Activated T-cell treated with anti-CD3 and anti-CD28 coated beads for 24 hours (primary cell): ENCODE results near the gene LGALS3.
"Not testable (repeated sequence)": the region's sequence is repeated elsewhere in the genome, so short reads cannot be mapped to it uniquely, and the experiment has no call there.

ENCODE experiments used
- DNase-seq: peaks from one replicate; pipeline ENCODE4 v3.0.0-alpha.2; 2020; ENCODE audit warnings: low read depth

LGALS3 gene

DNA sequence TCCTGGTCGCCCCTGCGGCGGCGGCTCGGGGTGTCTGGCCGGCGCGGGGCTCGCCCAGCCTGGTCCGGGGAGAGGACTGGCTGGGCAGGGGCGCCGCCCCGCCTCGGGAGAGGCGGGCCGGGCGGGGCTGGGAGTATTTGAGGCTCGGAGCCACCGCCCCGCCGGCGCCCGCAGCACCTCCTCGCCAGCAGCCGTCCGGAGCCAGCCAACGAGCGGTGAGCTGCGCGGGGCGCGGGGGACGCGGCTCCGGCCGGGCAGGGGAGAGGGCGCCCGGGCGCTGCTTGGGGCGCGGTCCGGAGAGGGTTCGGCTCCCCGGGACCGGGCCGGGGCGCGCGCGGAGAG, at the start of gene LGALS3:
Gene LGALS3 (plus strand): TSS at position 167 of the 342 bp plus-strand sequence. CDS start 8,122 bp downstream, outside the sequence.
- DNase-seq: peak; percentile 11

DNA sequence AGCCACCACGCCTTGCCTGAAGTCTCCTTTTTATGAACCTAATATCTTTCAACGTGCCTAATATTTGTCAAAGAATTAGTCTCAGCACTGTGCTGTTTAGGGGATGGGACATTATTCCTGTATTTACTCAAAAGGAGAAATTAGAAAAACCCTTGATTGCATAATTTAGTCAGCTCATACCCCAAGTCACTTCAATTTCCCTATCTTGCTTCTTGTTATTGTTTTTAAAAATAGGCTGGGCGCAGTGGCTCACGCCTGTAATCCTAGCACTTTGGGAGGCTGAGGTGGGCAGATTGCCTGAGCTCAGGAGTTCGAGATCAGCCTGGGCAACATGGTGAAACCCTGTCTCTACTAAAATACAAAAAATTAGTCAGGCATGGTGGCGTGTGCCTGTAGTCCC, 49.1 kb upstream of the LGALS3 start:
- DNase-seq: not testable (repeated sequence)

DNA sequence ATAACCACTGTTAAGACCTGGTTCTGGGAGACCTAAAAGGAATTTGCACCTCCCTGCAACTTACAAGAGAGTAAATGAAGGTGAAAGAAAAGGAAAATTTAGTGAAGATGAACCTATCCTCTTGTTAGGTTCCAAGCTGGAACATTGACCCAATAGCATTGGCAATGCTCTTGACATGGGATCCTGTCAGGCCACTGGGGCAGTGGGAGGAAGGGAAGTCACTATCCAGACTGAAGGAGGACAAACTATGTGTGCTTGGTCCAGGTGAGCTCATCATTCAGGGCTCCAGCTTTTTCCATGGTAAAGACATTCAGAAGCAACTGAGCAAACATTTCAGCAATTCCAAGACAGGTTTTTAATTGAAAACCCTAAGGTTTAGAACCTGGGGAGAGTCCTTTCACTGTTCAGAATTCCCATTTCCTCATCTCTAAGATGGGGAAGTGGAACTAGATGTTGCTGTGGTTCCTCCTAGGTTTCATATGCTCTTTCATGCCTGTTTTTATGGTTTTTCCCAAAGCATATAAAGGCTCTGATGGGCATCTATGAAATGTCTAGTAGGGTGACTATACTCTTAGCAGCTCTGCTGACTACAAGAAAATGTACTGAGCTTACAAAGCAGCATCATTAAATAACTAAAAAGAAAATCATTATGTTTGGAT, 44.5 kb upstream of the LGALS3 start:
- no peak for DNase-seq

GRCh38 chr14:55085060-55085660, 43.9 kb upstream of the LGALS3 start:
- no peak for DNase-seq

- no peak for DNase-seq
Observed at GRCh38 chr14:55086938-55087337, 42.1 kb upstream of the LGALS3 start.

DNA sequence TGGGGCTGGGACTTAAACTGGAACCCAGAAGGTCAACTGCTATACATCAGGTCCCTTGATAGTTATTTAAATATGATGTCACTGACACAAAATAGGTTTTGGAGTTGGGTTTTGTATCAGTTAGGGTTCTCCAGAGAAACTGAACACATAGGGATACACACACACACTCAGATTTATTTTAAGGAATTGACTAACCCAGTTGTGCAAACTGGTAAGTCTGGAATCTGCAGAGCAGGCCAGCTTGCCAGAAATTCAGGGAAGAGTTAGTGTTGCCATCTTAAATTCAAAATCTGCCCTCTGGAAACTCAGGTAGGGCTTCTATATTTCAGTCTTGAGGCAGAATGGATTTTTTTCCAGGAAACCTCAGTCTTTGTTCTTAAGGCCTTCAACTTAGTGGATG, 40.7 kb upstream of the LGALS3 start:
- no peak for DNase-seq

DNA sequence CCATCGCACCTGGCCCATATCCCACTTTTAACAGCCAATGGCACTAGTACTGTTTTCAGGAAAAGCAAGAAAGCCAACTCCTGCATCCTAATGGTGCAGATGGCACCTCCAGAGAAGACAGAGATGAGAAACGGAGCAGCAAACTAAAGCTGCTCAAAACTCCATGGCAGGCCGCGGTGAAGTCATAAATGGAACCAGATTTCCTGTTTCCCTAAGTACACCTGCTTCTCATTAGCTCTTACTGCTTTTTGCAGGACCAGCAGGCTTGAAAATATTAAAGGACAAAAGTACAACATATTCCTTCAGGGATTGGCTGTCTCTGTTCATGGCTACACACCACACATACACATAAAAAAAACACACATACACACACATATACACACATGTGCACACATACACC, 36.7 kb upstream of the LGALS3 start:
- no peak for DNase-seq

DNA sequence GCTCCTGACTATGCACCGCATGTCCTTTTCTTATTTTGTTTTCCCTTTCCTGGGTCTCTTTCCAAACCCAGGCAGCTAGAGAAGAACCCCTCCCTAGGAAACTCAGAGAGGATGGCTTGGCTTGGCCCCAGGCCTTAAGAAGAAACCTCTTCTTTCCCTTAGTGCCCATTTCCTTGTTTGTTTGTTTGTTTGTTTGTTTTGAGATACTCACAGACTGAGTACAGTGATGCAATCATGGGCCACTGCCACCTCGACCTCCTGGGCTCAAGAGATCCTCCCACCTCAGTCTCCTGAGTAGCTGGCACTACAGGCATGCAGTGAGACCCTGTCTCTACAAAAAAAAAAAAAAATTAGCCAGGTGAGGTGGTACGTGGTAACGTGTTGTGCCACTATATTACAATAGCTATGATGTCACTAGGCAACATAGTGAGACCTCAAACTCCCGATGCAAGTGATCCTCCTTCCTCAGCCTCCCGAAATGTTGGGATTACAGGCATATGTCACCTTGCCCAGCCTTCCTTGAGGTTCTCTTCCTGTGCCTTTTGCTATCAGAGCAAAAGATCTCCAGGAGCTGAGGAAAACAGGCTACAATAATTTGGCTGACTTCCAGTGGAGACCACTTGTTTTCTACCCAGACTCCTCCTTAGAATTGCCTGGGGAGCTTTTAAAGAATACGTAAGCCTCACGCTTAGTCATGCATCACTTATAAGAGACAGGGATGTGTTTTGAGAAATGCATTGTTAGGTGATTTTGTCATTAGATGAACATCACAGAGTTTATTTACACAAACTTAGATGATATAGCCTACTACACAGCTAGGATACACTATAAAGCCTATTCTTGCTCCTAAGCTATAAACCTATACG, 34.5 kb upstream of the LGALS3 start:
- no peak for DNase-seq

DNA sequence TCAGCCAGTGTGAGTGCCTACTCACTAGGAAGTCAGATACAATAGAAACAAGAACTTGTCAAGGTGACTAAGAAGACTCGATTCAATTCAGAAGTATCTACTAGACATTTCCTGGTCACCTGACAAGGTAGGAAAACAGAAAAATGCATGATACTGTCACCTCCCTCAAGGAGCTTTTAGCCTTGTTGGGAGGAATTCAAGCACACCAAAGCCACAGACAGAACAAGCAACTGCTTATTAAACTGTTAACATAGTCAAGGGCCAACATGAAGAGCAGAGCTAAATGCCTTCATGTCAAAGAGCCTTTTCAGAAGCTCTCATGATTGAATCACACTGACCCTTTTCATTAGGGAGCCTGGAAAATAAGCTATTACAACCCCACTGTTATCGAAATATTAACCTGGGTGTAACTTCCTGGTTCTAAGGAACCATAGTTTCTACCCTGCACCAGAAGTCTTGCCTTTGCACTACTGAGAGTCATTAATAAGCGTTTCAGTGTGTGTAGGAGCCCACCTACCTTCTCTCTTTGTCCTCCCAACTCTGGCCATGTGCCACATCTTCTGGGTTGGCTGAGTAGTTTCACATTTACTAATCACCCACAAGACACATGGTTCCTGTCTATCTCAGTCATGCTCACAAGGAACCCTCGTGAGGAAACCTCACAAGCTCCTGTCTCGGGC, 31.0 kb upstream of the LGALS3 start:
- peak; percentile 39 for DNase-seq

DNA sequence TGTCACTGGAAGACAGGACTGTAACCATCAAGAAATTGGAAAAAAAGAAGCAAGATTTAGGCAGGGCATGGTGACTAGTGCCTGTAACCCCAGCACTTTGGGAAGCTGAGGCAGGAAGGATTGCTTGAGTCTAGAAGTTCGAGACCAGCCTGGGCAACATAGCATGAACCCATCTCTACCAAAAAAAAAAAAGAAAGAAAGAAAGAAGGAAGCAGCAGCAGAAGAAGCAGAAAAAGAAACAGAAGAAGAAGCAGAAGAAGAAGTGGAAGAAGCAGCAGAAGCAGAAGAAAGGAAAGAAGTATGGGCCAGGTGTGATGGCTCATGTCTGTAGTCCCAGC, 30.5 kb upstream of the LGALS3 start:
- no peak for DNase-seq

GRCh38 chr14:55099756-55100155, 29.3 kb upstream of the LGALS3 start:
- DNase-seq: no peak

DNA sequence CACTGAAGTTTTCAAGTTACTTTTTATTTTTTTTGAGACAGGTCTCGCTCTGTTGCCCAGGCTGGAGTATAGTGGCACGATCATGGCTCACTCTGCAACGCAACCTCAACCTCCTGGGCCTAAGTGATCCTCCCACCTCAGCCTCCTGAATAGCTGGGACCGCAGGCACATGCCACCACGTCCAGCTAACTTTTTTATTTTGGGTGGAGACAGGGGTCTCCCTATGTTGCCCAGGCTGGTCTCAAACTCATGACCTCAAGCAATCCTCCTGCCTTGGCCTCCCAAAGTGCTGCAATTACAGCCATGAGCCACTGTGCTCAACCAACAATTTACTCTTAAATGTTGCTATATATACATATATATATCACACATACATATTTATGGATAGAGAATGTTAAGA, 27.4 kb upstream of the LGALS3 start:
- no peak for DNase-seq

DNA sequence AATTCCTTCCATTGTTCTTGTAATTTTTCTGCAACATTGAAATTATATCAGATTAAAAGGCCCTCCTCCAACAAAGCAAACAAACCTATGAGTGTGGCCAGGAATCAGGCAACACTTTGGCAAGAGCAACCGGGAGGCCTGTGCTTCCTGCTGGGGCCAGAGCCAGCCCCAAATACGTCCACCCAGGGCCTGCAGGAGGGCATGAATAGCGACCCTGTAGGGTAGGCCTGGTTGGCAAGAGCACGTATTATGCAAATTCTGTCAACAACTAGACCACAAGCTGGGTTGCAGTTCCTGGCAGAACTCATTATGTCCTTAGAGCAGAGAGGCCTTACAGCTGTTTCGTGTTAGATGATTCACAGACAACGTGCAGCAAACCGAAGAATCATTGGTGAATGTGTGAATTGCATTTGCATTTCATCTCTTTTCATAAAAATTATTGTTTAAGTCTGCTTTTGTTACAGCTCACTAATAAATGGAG, 26.9 kb upstream of the LGALS3 start:
- DNase-seq: peak; percentile 26

GRCh38 chr14:55103005-55103640, 25.9 kb upstream of the LGALS3 start:
- DNase-seq: peak; percentile 30

GRCh38 chr14:55103971-55104954, 24.8 kb upstream of the LGALS3 start:
- DNase-seq: no peak

GRCh38 chr14:55105991-55106390, 23.1 kb upstream of the LGALS3 start:
- DNase-seq: no peak

DNA sequence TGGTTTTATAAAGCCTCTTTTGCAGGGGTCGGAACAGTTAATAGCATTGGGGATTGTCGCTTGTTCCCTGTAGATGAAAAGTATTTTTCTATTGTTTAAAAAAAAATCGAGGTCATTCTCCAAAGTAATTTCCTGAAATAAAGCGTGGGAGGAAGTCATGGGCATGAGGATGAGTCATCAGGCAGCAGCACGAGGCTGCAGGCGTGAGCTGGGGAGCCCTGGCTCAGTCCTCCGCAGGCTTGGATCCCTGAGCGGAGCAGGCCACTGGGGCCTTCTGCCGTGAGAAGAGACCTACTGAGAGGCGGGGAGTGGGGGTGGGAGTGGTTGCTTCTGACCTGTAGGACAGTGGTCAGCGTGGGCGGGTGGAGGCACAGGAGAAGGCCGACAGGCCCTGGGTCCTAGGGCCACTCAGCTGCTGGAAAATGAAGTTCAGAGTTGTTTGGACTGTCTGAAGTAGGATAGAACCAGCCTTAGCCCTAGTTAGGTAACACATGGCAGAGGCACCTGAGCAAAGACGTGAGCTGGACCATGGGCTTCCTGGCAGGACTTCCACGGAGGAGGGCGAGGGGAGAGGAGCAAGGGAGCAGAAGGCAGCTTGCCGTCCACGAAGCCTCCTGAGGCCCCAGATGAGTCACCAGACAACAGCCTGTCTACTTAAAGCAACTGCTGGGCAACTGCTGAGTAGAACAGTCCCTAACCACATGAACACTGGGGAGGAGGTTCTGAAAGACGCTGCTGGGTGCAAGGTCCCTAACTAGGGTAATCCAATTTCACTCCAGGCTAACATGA, 21.1 kb upstream of the LGALS3 start:
- DNase-seq: no peak

GRCh38 chr14:55109836-55110235, 19.2 kb upstream of the LGALS3 start:
- no peak for DNase-seq

GRCh38 chr14:55111122-55111708, 17.8 kb upstream of the LGALS3 start:
- no peak for DNase-seq

- no peak for DNase-seq
Observed at GRCh38 chr14:55114720-55115119, 14.3 kb upstream of the LGALS3 start.
